Measurements from ENCODE around the gene WASL. TPM values are rescaled to one million over a fixed set of nuclear protein-coding genes. Genes with fewer than 3 reads are reported as not detected.
"Not testable (repeated sequence)": the region's sequence is repeated elsewhere in the genome, so short reads cannot be mapped to it uniquely, and the experiment has no call there.

The WASL gene
- total RNA-seq, 3 donors from 2014 or later (not counting 1 experiment from before 2014, with no cell fraction given) = 9.6 to 12.1 (median 10.6) TPM

DNA sequence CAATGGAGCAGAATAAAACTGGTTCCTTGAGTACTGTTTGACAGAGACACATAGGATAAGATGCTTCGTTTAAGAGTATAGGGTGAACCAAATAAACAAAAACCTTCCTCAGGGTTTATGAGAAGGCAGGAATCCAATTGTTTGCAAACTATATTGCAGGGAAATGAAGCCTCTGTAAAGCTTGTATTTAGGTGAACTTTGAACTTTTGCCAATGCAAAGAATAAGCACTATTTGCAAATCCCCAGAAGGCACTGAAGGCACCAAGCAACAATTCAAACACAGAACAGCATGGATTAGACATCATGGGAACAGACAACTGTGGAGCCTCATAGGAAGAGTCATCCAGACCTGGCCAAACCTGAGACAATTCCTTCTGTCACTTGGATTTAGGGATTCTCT, 47.1 kb upstream of the WASL start:
- H3K36me3 ChIP-seq (ENCODE audit: control insufficient read depth, insufficient read depth, low read length) = no peaks in the 10 kb centered on the region
- no peak overlapping the region for H3K27ac ChIP-seq (ENCODE audit: low read length)
- no peaks in the 10 kb centered on the region for H3K9me3 ChIP-seq (ENCODE audit: control insufficient read depth, insufficient read depth, low read length)
- Mint-ChIP-seq H3K27ac (no peak overlapping the region), H3K4me1 (no peaks in the 10 kb centered on the region), H3K36me3 (no peaks in the 10 kb centered on the region), H3K9me3 (no peaks in the 10 kb centered on the region), H3K27me3 (ENCODE audit: low read depth in 2 of 2) (peaks cover 2 to 7% of the 10 kb centered on the region in 2 donors), H3K4me3 (no peak overlapping the region)
- H3K27me3 ChIP-seq (ENCODE audit: control insufficient read depth, insufficient read depth, low read length) = no peaks in the 10 kb centered on the region
- intact Hi-C loops (cut with micrococcal nuclease) = no loop called here
- no peak for DNase-seq
- ATAC-seq = no peak
- 60% methylated on average over 1 of the region's 1 CpG for WGBS (ENCODE audit: insufficient coverage)
- no peaks in the 10 kb centered on the region for H3K4me1 ChIP-seq (ENCODE audit: control insufficient read depth, insufficient read depth, low read length)
- no peak overlapping the region for H3K4me3 ChIP-seq (ENCODE audit: low read length)
- TF ChIP-seq, protein P1, sequence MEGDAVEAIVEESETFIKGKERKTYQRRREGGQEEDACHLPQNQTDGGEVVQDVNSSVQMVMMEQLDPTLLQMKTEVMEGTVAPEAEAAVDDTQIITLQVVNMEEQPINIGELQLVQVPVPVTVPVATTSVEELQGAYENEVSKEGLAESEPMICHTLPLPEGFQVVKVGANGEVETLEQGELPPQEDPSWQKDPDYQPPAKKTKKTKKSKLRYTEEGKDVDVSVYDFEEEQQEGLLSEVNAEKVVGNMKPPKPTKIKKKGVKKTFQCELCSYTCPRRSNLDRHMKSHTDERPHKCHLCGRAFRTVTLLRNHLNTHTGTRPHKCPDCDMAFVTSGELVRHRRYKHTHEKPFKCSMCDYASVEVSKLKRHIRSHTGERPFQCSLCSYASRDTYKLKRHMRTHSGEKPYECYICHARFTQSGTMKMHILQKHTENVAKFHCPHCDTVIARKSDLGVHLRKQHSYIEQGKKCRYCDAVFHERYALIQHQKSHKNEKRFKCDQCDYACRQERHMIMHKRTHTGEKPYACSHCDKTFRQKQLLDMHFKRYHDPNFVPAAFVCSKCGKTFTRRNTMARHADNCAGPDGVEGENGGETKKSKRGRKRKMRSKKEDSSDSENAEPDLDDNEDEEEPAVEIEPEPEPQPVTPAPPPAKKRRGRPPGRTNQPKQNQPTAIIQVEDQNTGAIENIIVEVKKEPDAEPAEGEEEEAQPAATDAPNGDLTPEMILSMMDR (IDR thresholded peaks at IDR 0.05) = no peak

DNA sequence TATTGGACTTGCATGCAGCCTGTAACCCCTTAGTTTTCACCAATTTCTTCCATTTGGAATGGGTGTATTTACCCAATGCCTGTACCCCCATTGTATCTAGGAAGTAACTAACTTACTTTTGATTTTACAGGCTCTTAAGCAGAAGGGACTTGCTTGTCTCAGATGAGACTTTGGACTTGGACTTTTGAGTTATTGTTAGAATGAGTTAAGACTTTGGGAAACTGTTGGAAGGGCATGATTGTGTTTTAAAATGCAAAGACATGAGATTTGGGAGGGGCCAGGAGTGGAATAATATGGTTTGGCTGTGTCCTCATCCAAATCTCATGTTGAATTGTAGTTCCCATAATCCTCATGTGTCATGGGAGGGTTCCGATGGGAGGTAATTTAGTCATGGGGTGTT, 46.3 kb upstream of the WASL start:
- H3K4me3 Mint-ChIP-seq; H3K27ac ChIP-seq (ENCODE audit: low read length); H3K4me3 ChIP-seq (ENCODE audit: low read length); H3K4me1 Mint-ChIP-seq; H3K9me3 Mint-ChIP-seq; H3K9me3 ChIP-seq (ENCODE audit: control insufficient read depth, insufficient read depth, low read length); intact Hi-C loops (cut with micrococcal nuclease); H3K27me3 ChIP-seq (ENCODE audit: control insufficient read depth, insufficient read depth, low read length); H3K27ac Mint-ChIP-seq; H3K36me3 ChIP-seq (ENCODE audit: control insufficient read depth, insufficient read depth, low read length); DNase-seq; H3K4me1 ChIP-seq (ENCODE audit: control insufficient read depth, insufficient read depth, low read length); H3K27me3 Mint-ChIP-seq (ENCODE audit: low read depth in 2 of 2); H3K36me3 Mint-ChIP-seq; ATAC-seq: not testable (repeated sequence)
- 67% methylated on average over 1 of the region's 1 CpG for WGBS (ENCODE audit: insufficient coverage)

- H3K27ac Mint-ChIP-seq = no peak overlapping the region
- no peaks in the 10 kb centered on the region for H3K9me3 ChIP-seq (ENCODE audit: control insufficient read depth, insufficient read depth, low read length)
- intact Hi-C loops (cut with micrococcal nuclease) = no loop called here
- TF ChIP-seq, protein P1 (IDR thresholded peaks at IDR 0.05) = no peak
- WGBS (ENCODE audit: insufficient coverage) = no CpG with 5 or more reads among the region's 1 CpG
- H3K4me3 ChIP-seq (ENCODE audit: low read length) = no peak overlapping the region
- DNase-seq = no peak
- ATAC-seq = no peak
- no peaks in the 10 kb centered on the region for H3K4me1 ChIP-seq (ENCODE audit: control insufficient read depth, insufficient read depth, low read length)
- no peak overlapping the region for H3K27ac ChIP-seq (ENCODE audit: low read length)
- no peaks in the 10 kb centered on the region for H3K36me3 ChIP-seq (ENCODE audit: control insufficient read depth, insufficient read depth, low read length)
- H3K4me3 Mint-ChIP-seq = no peak overlapping the region
- H3K4me1 Mint-ChIP-seq = no peaks in the 10 kb centered on the region
- no peaks in the 10 kb centered on the region for H3K27me3 ChIP-seq (ENCODE audit: control insufficient read depth, insufficient read depth, low read length)
- peaks cover 2 to 12% of the 10 kb centered on the region in 2 donors for H3K27me3 Mint-ChIP-seq (ENCODE audit: low read depth in 2 of 2)
- H3K36me3 Mint-ChIP-seq = no peaks in the 10 kb centered on the region
- no peaks in the 10 kb centered on the region for H3K9me3 Mint-ChIP-seq
Observed at GRCh38 chr7:123792547-123792946, 43.7 kb upstream of the WASL start.

DNA sequence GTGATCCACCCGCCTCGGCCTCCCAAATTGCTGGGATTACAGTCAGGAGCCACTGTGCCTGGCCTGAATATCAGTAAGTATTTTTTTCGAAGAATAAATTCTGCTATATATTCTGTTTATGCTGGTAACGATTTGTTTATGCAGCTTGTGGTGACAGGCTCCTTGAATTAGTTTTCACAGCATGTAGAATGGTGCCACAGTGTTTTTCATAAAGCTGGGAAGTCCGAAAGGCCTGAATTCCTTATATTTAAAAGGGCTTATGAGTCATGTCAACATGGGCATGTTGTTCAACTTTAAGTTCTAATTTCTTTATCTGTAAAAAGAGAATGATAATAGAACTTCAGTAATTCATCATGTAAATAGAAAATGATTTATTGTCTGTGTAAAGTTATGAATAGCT, 42.2 kb upstream of the WASL start:
- Mint-ChIP-seq H3K27me3 (ENCODE audit: low read depth in 2 of 2) (peaks cover 2 to 12% of the 10 kb centered on the region in 2 donors), H3K4me3 (no peak overlapping the region), H3K36me3 (no peaks in the 10 kb centered on the region), H3K27ac (no peak overlapping the region), H3K4me1 (no peaks in the 10 kb centered on the region), H3K9me3 (no peaks in the 10 kb centered on the region)
- TF ChIP-seq, protein P1 (IDR thresholded peaks at IDR 0.05) = no peak
- no peaks in the 10 kb centered on the region for H3K9me3 ChIP-seq (ENCODE audit: control insufficient read depth, insufficient read depth, low read length)
- no peak for ATAC-seq
- intact Hi-C loops (cut with micrococcal nuclease) = no loop called here
- WGBS (ENCODE audit: insufficient coverage) = 91% methylated on average over 5 of the region's 5 CpGs
- H3K4me3 ChIP-seq (ENCODE audit: low read length) = no peak overlapping the region
- no peak overlapping the region for H3K27ac ChIP-seq (ENCODE audit: low read length)
- no peak for DNase-seq
- no peaks in the 10 kb centered on the region for H3K4me1 ChIP-seq (ENCODE audit: control insufficient read depth, insufficient read depth, low read length)
- no peaks in the 10 kb centered on the region for H3K36me3 ChIP-seq (ENCODE audit: control insufficient read depth, insufficient read depth, low read length)
- H3K27me3 ChIP-seq (ENCODE audit: control insufficient read depth, insufficient read depth, low read length) = no peaks in the 10 kb centered on the region

Measured in natural killer cell (primary cell).